Type B pancreatic cell (in vitro differentiated cells): ENCODE data around the gene SREK1IP1. TPM values are rescaled to one million over a fixed set of nuclear protein-coding genes. Genes with fewer than 3 reads are reported as not detected.

Experiments used
- total RNA-seq: library from RNA; stranded (reverse); gene quantifications from 2 replicates; pipeline ENCODE4 v1.2.1, GENCODE V29; 2021; ENCODE audit warnings: low replicate concordance

SREK1IP1 gene
- total RNA-seq, 1 donor from 2014 or later = 25.9 TPM

Other genes starting within 250 kb of the SREK1IP1 start
- gene SHISAL2B, start 78.2 kb downstream of the SREK1IP1 start, total RNA-seq = 0.63 TPM in 1 of 2 replicates, not detected in the other
- 20.7 and 32.0 TPM in 2 replicates for gene CWC27, start 239 bp upstream of the SREK1IP1 start, total RNA-seq